NCI-H748 treated with DMSO at 0.1 percent for 48 hours (cell line): ENCODE measurements around the gene UGGT1.
"Not testable (repeated sequence)": the region's sequence is repeated elsewhere in the genome, so short reads cannot be mapped to it uniquely, and the experiment has no call there.

Experiments
- DNase-seq: peaks from one replicate; lab custom pipeline; 2025; lab: John Stamatoyannopoulos, UW

The UGGT1 gene

GRCh38 chr2:128177315-128177714, 86.3 kb downstream of the UGGT1 start:
- DNase-seq: no peak

- DNase-seq: no peak
Observed at GRCh38 chr2:128178149-128178649, 87.2 kb downstream of the UGGT1 start.

- DNase-seq: peak; percentile 5
Observed at GRCh38 chr2:128178650-128179460, 87.9 kb downstream of the UGGT1 start.

GRCh38 chr2:128179461-128179755, 88.4 kb downstream of the UGGT1 start:
- DNase-seq: no peak

- DNase-seq: no peak
Observed at GRCh38 chr2:128180031-128180430, 89.0 kb downstream of the UGGT1 start.

- DNase-seq: no peak
Observed at GRCh38 chr2:128185576-128185975, 94.6 kb downstream of the UGGT1 start.

GRCh38 chr2:128187032-128187654, 96.1 kb downstream of the UGGT1 start:
- DNase-seq: no peak

GRCh38 chr2:128195435-128195984, 104.5 kb downstream of the UGGT1 start:
- no peak for DNase-seq

- no peak for DNase-seq
Observed at GRCh38 chr2:128196026-128196425, 105.0 kb downstream of the UGGT1 start.

GRCh38 chr2:128196471-128196931, 105.5 kb downstream of the UGGT1 start:
- DNase-seq: no peak

- no peak for DNase-seq
Observed at GRCh38 chr2:128197059-128197458, 106.1 kb downstream of the UGGT1 start.

- no peak for DNase-seq
Observed at GRCh38 chr2:128198656-128199055, 107.7 kb downstream of the UGGT1 start.

- no peak for DNase-seq
Observed at GRCh38 chr2:128199141-128199540, 108.1 kb downstream of the UGGT1 start.

- no peak for DNase-seq
Observed at GRCh38 chr2:128202791-128203190, 111.8 kb downstream of the UGGT1 start.

- DNase-seq: no peak
Observed at GRCh38 chr2:128206245-128206644, 115.2 kb downstream of the UGGT1 start.

- DNase-seq: no peak
Observed at GRCh38 chr2:128208023-128208422, 117.0 kb downstream of the UGGT1 start.

GRCh38 chr2:128208631-128209324, 117.8 kb downstream of the UGGT1 start:
- not testable (repeated sequence) for DNase-seq

GRCh38 chr2:128214251-128214650, 123.3 kb downstream of the UGGT1 start:
- no peak for DNase-seq

- peak; percentile 45 for DNase-seq
Observed at GRCh38 chr2:128214866-128215460, 124.0 kb downstream of the UGGT1 start.

- DNase-seq: no peak
Observed at GRCh38 chr2:128215897-128216642, 125.1 kb downstream of the UGGT1 start.

- DNase-seq: no peak
Observed at GRCh38 chr2:128217671-128218070, 126.7 kb downstream of the UGGT1 start.
